IgD-negative memory B cell (primary cell): ENCODE results near the gene NABP2. TPM values are rescaled to one million over a fixed set of nuclear protein-coding genes. Genes with fewer than 3 reads are reported as not detected.
"Not testable (repeated sequence)": the region's sequence is repeated elsewhere in the genome, so short reads cannot be mapped to it uniquely, and the experiment has no call there.

ENCODE experiments used
- H3K27ac Mint-ChIP-seq, 3 donors: one replicate each; pipeline ENCODE4 v1.8.0; 2020 to 2022; ENCODE audit warnings: mild to moderate bottlenecking in 3 of 3, mixed read lengths in 3 of 3, moderate library complexity in 1 of 3
- H3K27me3 Mint-ChIP-seq: one replicate; pipeline ENCODE4 v1.8.0; 2021; ENCODE audit warnings: mixed read lengths
- H3K36me3 Mint-ChIP-seq: one replicate; pipeline ENCODE4 v1.8.0; 2020; ENCODE audit warnings: mild to moderate bottlenecking, mixed read lengths
- H3K4me1 Mint-ChIP-seq, 3 donors: one replicate each; pipeline ENCODE4 v1.8.0; 2020 to 2022; ENCODE audit warnings: mixed read lengths in 3 of 3, mild to moderate bottlenecking in 1 of 3
- H3K4me3 Mint-ChIP-seq, 4 donors: one replicate each; pipeline ENCODE4 v1.8.0; 2020 to 2022; ENCODE audit warnings: mild to moderate bottlenecking in 4 of 4, mixed read lengths in 4 of 4, moderate library complexity in 3 of 4
- H3K9me3 Mint-ChIP-seq, 3 donors: one replicate each; pipeline ENCODE4 v1.8.0; 2020 to 2021; ENCODE audit warnings: mixed read lengths in 3 of 3, mild to moderate bottlenecking in 1 of 3
- polyA plus RNA-seq: library from polyadenylated mRNA; unstranded; fragments of 300-500 nt; fragmentation: Illumina TruSeq; gene quantifications from one replicate; pipeline ENCODE4 v1.2.3, GENCODE V29; 2021

Gene NABP2
- polyA plus RNA-seq: 6.5 TPM

GRCh38 chr12:56224102-56224701 lies at the start of gene NABP2:
Gene NABP2, plus strand, starts transcription at chr12:56224342. Its CDS starts 515 bp downstream, at chr12:56224857.
- Mint-ChIP-seq H3K27ac (peak within 1 kb of the TSS; percentile 89 to 97 (median 95)), H3K36me3 (peaks cover 1% of the 10 kb centered on the region), H3K4me3 (peak within 1 kb of the TSS; percentile 84 to 100 (median 92)), H3K9me3 (no peaks in the 10 kb centered on the region), H3K4me1 (peaks cover 20 to 34% (median 22%) of the 10 kb centered on the region in 3 donors), H3K27me3 (no peaks in the 10 kb centered on the region)

GRCh38 chr12:56178347-56178746 lies 45.8 kb upstream of the NABP2 start:
- no peaks in the 10 kb centered on the region for H3K4me1 Mint-ChIP-seq
- H3K4me3 Mint-ChIP-seq: no peak overlapping the region
- H3K9me3 Mint-ChIP-seq: no peaks in the 10 kb centered on the region
- H3K36me3 Mint-ChIP-seq: no peaks in the 10 kb centered on the region
- peak overlapping the region in 1 of 3 donors; percentile 2 for H3K27ac Mint-ChIP-seq
- no peaks in the 10 kb centered on the region for H3K27me3 Mint-ChIP-seq

- H3K4me3 Mint-ChIP-seq: peak overlapping the region in 2 of 4 donors; percentile 78 to 98
- H3K36me3 Mint-ChIP-seq: no peaks in the 10 kb centered on the region
Measured at GRCh38 chr12:56186957-56187356, 37.2 kb upstream of the NABP2 start.

GRCh38 chr12:56188131-56188777 lies 35.9 kb upstream of the NABP2 start:
- Mint-ChIP-seq H3K9me3 (no peaks in the 10 kb centered on the region), H3K4me3 (peak overlapping the region; percentile 86 to 98 (median 88)), H3K4me1 (peaks cover 31 to 36% (median 35%) of the 10 kb centered on the region in 3 donors), H3K27me3 (no peaks in the 10 kb centered on the region), H3K27ac (peak overlapping the region; percentile 87 to 100 (median 88)), H3K36me3 (peaks cover 2% of the 10 kb centered on the region)

More at GRCh38 chr12:56186957-56187356, 37.2 kb upstream of the NABP2 start:
- H3K27ac Mint-ChIP-seq: peak overlapping the region in 1 of 3 donors; percentile 100
- no peaks in the 10 kb centered on the region for H3K27me3 Mint-ChIP-seq
- no peaks in the 10 kb centered on the region for H3K9me3 Mint-ChIP-seq
- peaks cover 27 to 30% (median 30%) of the 10 kb centered on the region in 3 donors for H3K4me1 Mint-ChIP-seq

GRCh38 chr12:56188778-56189098 lies 35.4 kb upstream of the NABP2 start:
- H3K9me3 Mint-ChIP-seq: no peaks in the 10 kb centered on the region
- H3K4me3 Mint-ChIP-seq: peak overlapping the region; percentile 86 to 98 (median 88)
- no peaks in the 10 kb centered on the region for H3K27me3 Mint-ChIP-seq
- peaks cover 32 to 39% (median 37%) of the 10 kb centered on the region in 3 donors for H3K4me1 Mint-ChIP-seq
- peak overlapping the region; percentile 20 to 100 (median 88) for H3K27ac Mint-ChIP-seq
- peaks cover 3% of the 10 kb centered on the region for H3K36me3 Mint-ChIP-seq

GRCh38 chr12:56189099-56189917 lies 34.8 kb upstream of the NABP2 start, which contains the start of gene SMARCC2:
Gene SMARCC2, minus strand, starts transcription at chr12:56189483. Its CDS starts 22 bp downstream, at chr12:56189461.
- Mint-ChIP-seq H3K27me3 (no peaks in the 10 kb centered on the region), H3K4me3 (peak within 1 kb of the TSS; percentile 90 to 100 (median 98)), H3K36me3 (peaks cover 3% of the 10 kb centered on the region), H3K9me3 (no peaks in the 10 kb centered on the region), H3K4me1 (peaks cover 32 to 41% (median 40%) of the 10 kb centered on the region in 3 donors), H3K27ac (peak within 1 kb of the TSS; percentile 98 to 100 (median 99))

GRCh38 chr12:56189918-56190694 lies 34.0 kb upstream of the NABP2 start:
- Mint-ChIP-seq H3K4me1 (peaks cover 32 to 44% (median 42%) of the 10 kb centered on the region in 3 donors), H3K27me3 (no peaks in the 10 kb centered on the region), H3K36me3 (peaks cover 3% of the 10 kb centered on the region), H3K9me3 (no peaks in the 10 kb centered on the region), H3K27ac (peak overlapping the region; percentile 98 to 100 (median 99)), H3K4me3 (peak overlapping the region; percentile 90 to 100 (median 98))

GRCh38 chr12:56190695-56191155 lies 33.4 kb upstream of the NABP2 start:
- peaks cover 3% of the 10 kb centered on the region for H3K36me3 Mint-ChIP-seq

GRCh38 chr12:56192582-56192981 lies 31.6 kb upstream of the NABP2 start:
- peaks cover 23 to 38% (median 37%) of the 10 kb centered on the region in 3 donors for H3K4me1 Mint-ChIP-seq
- no peaks in the 10 kb centered on the region for H3K9me3 Mint-ChIP-seq
- no peaks in the 10 kb centered on the region for H3K27me3 Mint-ChIP-seq
- peaks cover 3% of the 10 kb centered on the region for H3K36me3 Mint-ChIP-seq
- peak overlapping the region in 1 of 3 donors; percentile 88 for H3K27ac Mint-ChIP-seq
- peak overlapping the region in 2 of 4 donors; percentile 23 to 83 for H3K4me3 Mint-ChIP-seq

More at GRCh38 chr12:56190695-56191155, 33.4 kb upstream of the NABP2 start:
- Mint-ChIP-seq H3K4me3 (peak overlapping the region; percentile 90 to 100 (median 98)), H3K9me3 (no peaks in the 10 kb centered on the region), H3K27ac (peak overlapping the region; percentile 98 to 100 (median 99)), H3K4me1 (peaks cover 31 to 44% (median 42%) of the 10 kb centered on the region in 3 donors), H3K27me3 (no peaks in the 10 kb centered on the region)

- Mint-ChIP-seq H3K27me3 (no peaks in the 10 kb centered on the region), H3K9me3 (no peaks in the 10 kb centered on the region), H3K4me3 (peak overlapping the region in 2 of 4 donors; percentile 23 to 83), H3K27ac (peak overlapping the region in 1 of 3 donors; percentile 88), H3K4me1 (peaks cover 18 to 33% (median 32%) of the 10 kb centered on the region in 3 donors), H3K36me3 (peaks cover 3% of the 10 kb centered on the region)
Measured at GRCh38 chr12:56193025-56193578, 31.0 kb upstream of the NABP2 start.

- peaks cover 6 to 14% (median 13%) of the 10 kb centered on the region in 3 donors for H3K4me1 Mint-ChIP-seq
- H3K27ac Mint-ChIP-seq, H3K27me3 Mint-ChIP-seq, H3K4me3 Mint-ChIP-seq, H3K36me3 Mint-ChIP-seq, H3K9me3 Mint-ChIP-seq: not testable (repeated sequence)
Measured at GRCh38 chr12:56196818-56197550, 27.2 kb upstream of the NABP2 start.

- Mint-ChIP-seq H3K27me3 (no peaks in the 10 kb centered on the region), H3K4me1 (peaks cover 5 to 12% (median 9%) of the 10 kb centered on the region in 3 donors), H3K36me3 (peaks cover 2% of the 10 kb centered on the region), H3K9me3 (no peaks in the 10 kb centered on the region), H3K27ac (no peak overlapping the region), H3K4me3 (no peak overlapping the region)
Measured at GRCh38 chr12:56197921-56198635, 26.1 kb upstream of the NABP2 start.

GRCh38 chr12:56198836-56199235 lies 25.3 kb upstream of the NABP2 start:
- Mint-ChIP-seq H3K4me1 (peaks cover 2 to 8% (median 5%) of the 10 kb centered on the region in 3 donors), H3K4me3 (no peak overlapping the region), H3K27ac (peak overlapping the region in 1 of 3 donors; percentile 87), H3K36me3 (no peaks in the 10 kb centered on the region), H3K27me3 (no peaks in the 10 kb centered on the region), H3K9me3 (no peaks in the 10 kb centered on the region)
